Endothelial cell of umbilical vein (primary cell): Measurements from ENCODE around the gene BCR. TPM values are rescaled to one million over a fixed set of nuclear protein-coding genes. Genes with fewer than 3 reads are reported as not detected.

ENCODE experiments used
- BruUV-seq: library from RNA; stranded (reverse); fragments of 400-500 nt; replicated peaks from 2 replicates; lab custom pipeline; 2021; lab: Mats Ljungman, UMichigan
- CTCF ChIA-PET: fragments of 300-600, 350-600 bp; sonication (Branson Sonifier 250); formaldehyde crosslinking; loops from one replicate; lab custom pipeline; 2021; ENCODE audit warnings: antibody characterized with exemption, inconsistent platforms; lab: Charles Lee
- POLR2A ChIA-PET: fragments of 300-600, 350-600 bp; sonication (Branson Sonifier 250); formaldehyde crosslinking; loops from one replicate; lab custom pipeline; 2021; ENCODE audit warnings: antibody characterized with exemption, inconsistent platforms; lab: Charles Lee
- DNase-seq: peaks from one replicate; pipeline ENCODE4 v3.0.0-alpha.2; 2011; ENCODE audit warnings: low read depth, low spot score
- FAIRE-seq: peaks from 2 replicates; lab custom pipeline; 2011; peaks lifted over from hg19 to GRCh38; lab: Jason Lieb, UNC
- H2AFZ ChIP-seq: 2 replicates; pipeline ENCODE4 v1.6.0; 2012; ENCODE audit warnings: low read depth, low read length, control low read depth, inconsistent platforms
- H3K27ac ChIP-seq: 2 replicates; pipeline ENCODE4 v1.5.1; 2011; ENCODE audit warnings: low read depth, mild to moderate bottlenecking, control low read depth, low read length, moderate library complexity; ENCODE audit not compliant: insufficient read depth
- H3K27me3 ChIP-seq, 2 experiments: 2 replicates each; pipeline versions ENCODE4 v1.6.0 to v1.6.1; 2011; ENCODE audit warnings: low read length in 2 of 2, mixed read lengths in 1 of 2; ENCODE audit not compliant: control insufficient read depth in 2 of 2, insufficient read depth in 2 of 2
- H3K36me3 ChIP-seq, 2 experiments: 2 replicates in 1 of 2; 3 replicates in 1 of 2; pipeline ENCODE4 v1.5.1; 2011; ENCODE audit warnings: low read length in 2 of 2, mild to moderate bottlenecking in 1 of 2, moderate library complexity in 1 of 2; ENCODE audit not compliant: control insufficient read depth in 2 of 2, insufficient read depth in 2 of 2; ENCODE audit errors: extremely low read depth in 1 of 2
- H3K4me1 ChIP-seq: 3 replicates; pipeline ENCODE4 v1.5.1; 2011; ENCODE audit warnings: mild to moderate bottlenecking, low read length; ENCODE audit not compliant: control insufficient read depth, insufficient read depth; ENCODE audit errors: extremely low read depth
- H3K4me2 ChIP-seq: 2 replicates; pipeline ENCODE4 v1.6.1; 2011; ENCODE audit warnings: low read length, control low read depth, mixed read lengths; ENCODE audit not compliant: insufficient read depth
- H3K4me3 ChIP-seq, 3 experiments: fragments of 200-600 bp in 1 of 3; sonication (generic), shearing (Covaris generic) in 1 of 3; replicated peaks in 1 of 3; 2 replicates each; pipeline ENCODE4 v1.5.1; 2011 to 2016; ENCODE audit warnings: control low read depth in 3 of 3, low read length in 3 of 3, mild to moderate bottlenecking in 2 of 3, inconsistent platforms in 1 of 3, low read depth in 1 of 3, moderate library complexity in 1 of 3; ENCODE audit not compliant: insufficient read depth in 1 of 3
- H3K79me2 ChIP-seq: 2 replicates; pipeline ENCODE4 v1.6.0; 2012; ENCODE audit warnings: low read length, inconsistent platforms; ENCODE audit not compliant: control insufficient read depth, insufficient read depth
- H3K9ac ChIP-seq: replicated peaks from 2 replicates; pipeline ENCODE3; 2011; ENCODE audit warnings: low read length, control low read depth; ENCODE audit not compliant: insufficient read depth; ENCODE audit errors: extremely low read depth
- H3K9me1 ChIP-seq: replicated peaks from 3 replicates; pipeline ENCODE4 v1.6.0; 2011; ENCODE audit warnings: mild to moderate bottlenecking, low read length; ENCODE audit not compliant: control insufficient read depth, insufficient read depth; ENCODE audit errors: extremely low read depth
- H3K9me3 ChIP-seq: replicated peaks from 2 replicates; pipeline ENCODE4 v1.5.1; 2012; ENCODE audit warnings: low read length, inconsistent platforms; ENCODE audit not compliant: control insufficient read depth, insufficient read depth
- H4K20me1 ChIP-seq: replicated peaks from 2 replicates; pipeline ENCODE3; 2011; ENCODE audit warnings: mild to moderate bottlenecking, low read length; ENCODE audit not compliant: control insufficient read depth, insufficient read depth; ENCODE audit errors: extremely low read depth
- JUN ChIP-seq: IDR thresholded peaks from 2 replicates; pipeline ENCODE4 v1.6.1; 2011; ENCODE audit warnings: borderline replicate concordance, low read depth; ENCODE audit not compliant: insufficient read length, insufficient read depth
- MYC ChIP-seq: IDR thresholded peaks from one replicate; pipeline ENCODE4 v1.6.1; 2011; ENCODE audit warnings: mild to moderate bottlenecking, low read depth, low read length
- POLR2A ChIP-seq: IDR thresholded peaks from 2 replicates; pipeline ENCODE4 v1.6.1; 2012; ENCODE audit warnings: low read depth, mild to moderate bottlenecking, control low read depth, low read length
- dilution Hi-C: fragments of 300-500 bp; cut with MboI; formaldehyde crosslinking; loops from one replicate; pipeline ENCODE4 v1.15.0; 2019; ENCODE audit warnings: low sequenced_read_pairs; ENCODE audit not compliant: extremely low pct_ligation_motif_present
- intact Hi-C: fragments of 100-400 bp; cut with micrococcal nuclease; formaldehyde crosslinking; loops from one replicate; pipeline ENCODE4 v1.10.0; 2022
- polyA plus RNA-seq, 4 experiments: library from polyadenylated mRNA; depleted of rRNA in 3 of 4; stranded (reverse) in 3 of 4; unstranded in 1 of 4; fragments of >200 nt; gene quantifications; 2 replicates each; pipeline versions ENCODE4 v1.2.1 to v1.2.3, GENCODE V29; 2011 to 2012; ENCODE audit warnings: missing spikeins in 1 of 4
- total RNA-seq: library from RNA; stranded (reverse); gene quantifications from 2 replicates; pipeline ENCODE4 v1.2.3, GENCODE V29; 2021
- TF ChIP-seq, protein P1 (sequence below), 2 donors: IDR thresholded peaks; 1 replicate in 1 of 2; 2 replicates in 1 of 2; pipeline ENCODE4 v1.5.1; 2011; ENCODE audit warnings: low read length in 2 of 2, mild to moderate bottlenecking in 2 of 2, moderate library complexity in 2 of 2, control low read depth in 1 of 2, inconsistent platforms in 1 of 2, low read depth in 1 of 2; ENCODE audit not compliant: insufficient read depth in 1 of 2; ENCODE audit errors: extremely low read depth in 1 of 2
- TF ChIP-seq, protein P2 (sequence below): IDR thresholded peaks from 2 replicates; pipeline ENCODE4 v1.6.1; 2011; ENCODE audit not compliant: insufficient read depth, insufficient read length

The BCR gene
- total and polyA plus RNA-seq, 2 donors (not counting 3 experiments of a cell fraction or from before 2014, with no cell fraction given) = 129 to 141 TPM

DNA sequence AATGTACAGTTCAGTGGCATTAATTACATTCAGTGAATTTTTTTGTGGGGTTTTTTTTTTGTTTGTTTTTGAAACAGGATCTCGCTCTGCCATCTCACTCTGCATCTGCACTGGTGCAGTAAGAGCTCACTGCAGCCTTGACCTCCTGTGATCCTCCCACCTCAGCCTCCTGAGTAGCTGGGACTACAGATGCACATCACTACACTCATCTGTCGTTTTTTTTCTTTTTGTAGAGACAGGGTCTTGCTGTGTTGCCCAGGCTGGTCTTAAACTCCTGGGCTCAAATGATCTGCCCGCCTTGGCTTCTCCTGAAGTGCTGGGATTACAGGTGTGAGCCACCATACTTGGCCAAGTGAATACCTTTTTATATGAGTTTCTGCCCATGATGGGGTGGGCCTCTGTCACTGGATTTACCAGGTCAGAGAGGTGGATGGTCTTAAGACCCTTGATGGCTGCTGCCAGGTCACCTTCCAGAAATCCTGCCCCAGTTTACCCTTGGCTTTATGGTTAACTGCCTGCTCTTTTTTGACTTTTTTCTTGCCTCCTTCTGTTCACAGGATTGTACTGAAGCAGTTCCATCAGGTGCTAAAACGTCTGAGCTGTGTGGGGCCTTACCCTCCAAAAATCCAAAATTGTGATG lies 22.6 kb downstream of the BCR start:
- Histone ChIP-seq H3K9me1 (no peaks in the 10 kb centered on the region), H4K20me1 (peaks cover 3% of the 10 kb centered on the region), H3K4me2 (no peak overlapping the region), H3K9ac (no peak overlapping the region), H2AFZ (no peak overlapping the region), H3K79me2 (peaks cover 97% of the 10 kb centered on the region), H3K4me1 (peaks cover 28% of the 10 kb centered on the region), H3K27me3 (no peaks in the 10 kb centered on the region), H3K4me3 (no peak overlapping the region), H3K27ac (no peak overlapping the region), H3K36me3 (peaks cover 9 to 18% of the 10 kb centered on the region in 2 experiments), H3K9me3 (no peaks in the 10 kb centered on the region)
- BruUV-seq = no TSS peak
- DNase-seq = no peak
- ChIA-PET POLR2A (no interaction called here), CTCF (no interaction called here)
- no peak for TF ChIP-seq POLR2A
- no peak for TF ChIP-seq JUN
- TF ChIP-seq, protein P1, sequence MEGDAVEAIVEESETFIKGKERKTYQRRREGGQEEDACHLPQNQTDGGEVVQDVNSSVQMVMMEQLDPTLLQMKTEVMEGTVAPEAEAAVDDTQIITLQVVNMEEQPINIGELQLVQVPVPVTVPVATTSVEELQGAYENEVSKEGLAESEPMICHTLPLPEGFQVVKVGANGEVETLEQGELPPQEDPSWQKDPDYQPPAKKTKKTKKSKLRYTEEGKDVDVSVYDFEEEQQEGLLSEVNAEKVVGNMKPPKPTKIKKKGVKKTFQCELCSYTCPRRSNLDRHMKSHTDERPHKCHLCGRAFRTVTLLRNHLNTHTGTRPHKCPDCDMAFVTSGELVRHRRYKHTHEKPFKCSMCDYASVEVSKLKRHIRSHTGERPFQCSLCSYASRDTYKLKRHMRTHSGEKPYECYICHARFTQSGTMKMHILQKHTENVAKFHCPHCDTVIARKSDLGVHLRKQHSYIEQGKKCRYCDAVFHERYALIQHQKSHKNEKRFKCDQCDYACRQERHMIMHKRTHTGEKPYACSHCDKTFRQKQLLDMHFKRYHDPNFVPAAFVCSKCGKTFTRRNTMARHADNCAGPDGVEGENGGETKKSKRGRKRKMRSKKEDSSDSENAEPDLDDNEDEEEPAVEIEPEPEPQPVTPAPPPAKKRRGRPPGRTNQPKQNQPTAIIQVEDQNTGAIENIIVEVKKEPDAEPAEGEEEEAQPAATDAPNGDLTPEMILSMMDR (IDR thresholded peaks at IDR 0.05; ENCODE audit: extremely low read depth in 1 of 2, insufficient read depth in 1 of 2, low read depth in 1 of 2, low read length in 2 of 2) = no peak
- no peak for TF ChIP-seq MYC
- TF ChIP-seq, protein P2, sequence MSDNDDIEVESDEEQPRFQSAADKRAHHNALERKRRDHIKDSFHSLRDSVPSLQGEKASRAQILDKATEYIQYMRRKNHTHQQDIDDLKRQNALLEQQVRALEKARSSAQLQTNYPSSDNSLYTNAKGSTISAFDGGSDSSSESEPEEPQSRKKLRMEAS = no peak
- dilution Hi-C loops = no loop called here
- intact Hi-C loops = no loop called here
- peak; percentile 31 for FAIRE-seq
